ENCODE measurements around the gene NDUFV1. TPM values are rescaled to one million over a fixed set of nuclear protein-coding genes. Genes with fewer than 3 reads are reported as not detected.

Gene NDUFV1
- total and polyA plus RNA-seq, 9 of the 15 experiments (the other 6 are each of a cell fraction or from before 2014, with no cell fraction given), result 10.8 to 423 (median 209) TPM

DNA sequence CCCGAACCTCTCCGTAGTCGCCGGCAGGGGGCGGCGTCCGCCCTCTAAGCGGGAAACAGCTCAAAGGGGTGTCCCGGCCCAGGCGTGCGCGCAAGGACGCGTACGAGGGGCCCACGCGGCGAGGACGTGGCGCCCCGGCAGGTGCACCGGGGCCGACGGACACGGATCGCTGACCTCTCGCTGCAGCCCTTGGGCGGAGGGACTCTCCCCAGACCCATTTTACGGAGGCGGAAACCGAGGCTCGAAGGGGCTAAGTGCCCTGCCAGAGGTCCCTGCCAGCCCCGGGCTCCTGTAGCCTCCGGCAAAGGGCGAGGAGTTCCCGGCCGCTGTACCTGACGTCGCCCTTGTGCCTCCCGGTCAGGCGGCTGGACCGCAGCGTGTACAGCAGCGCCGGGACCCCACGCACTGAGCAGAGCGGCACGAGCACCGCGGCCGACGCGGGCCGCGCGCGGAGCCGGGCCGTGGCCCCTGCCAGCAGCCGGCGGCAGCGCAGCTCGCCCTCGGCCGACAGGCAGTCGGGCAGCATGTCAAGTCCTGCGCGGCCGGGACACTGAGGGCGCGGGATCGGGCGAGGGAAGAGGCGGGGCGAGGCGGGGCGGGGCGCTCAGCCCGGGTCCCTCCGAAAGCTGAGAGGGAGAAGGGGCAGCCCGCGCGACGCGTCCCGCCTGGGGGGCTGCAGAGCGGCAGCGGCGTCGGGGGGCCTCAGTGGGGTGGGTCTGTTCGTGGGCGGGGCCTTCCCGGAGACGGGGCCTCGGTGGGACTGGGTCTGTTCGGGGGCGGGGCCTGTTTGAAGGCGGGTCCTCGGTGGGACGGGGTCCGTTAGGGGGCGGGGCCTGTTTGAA lies 22.9 kb downstream of the NDUFV1 start, which contains the start of gene NUDT8 (continued):
- TF ChIP-seq, protein P1, sequence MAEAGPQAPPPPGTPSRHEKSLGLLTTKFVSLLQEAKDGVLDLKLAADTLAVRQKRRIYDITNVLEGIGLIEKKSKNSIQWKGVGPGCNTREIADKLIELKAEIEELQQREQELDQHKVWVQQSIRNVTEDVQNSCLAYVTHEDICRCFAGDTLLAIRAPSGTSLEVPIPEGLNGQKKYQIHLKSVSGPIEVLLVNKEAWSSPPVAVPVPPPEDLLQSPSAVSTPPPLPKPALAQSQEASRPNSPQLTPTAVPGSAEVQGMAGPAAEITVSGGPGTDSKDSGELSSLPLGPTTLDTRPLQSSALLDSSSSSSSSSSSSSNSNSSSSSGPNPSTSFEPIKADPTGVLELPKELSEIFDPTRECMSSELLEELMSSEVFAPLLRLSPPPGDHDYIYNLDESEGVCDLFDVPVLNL (CRISPR knock-in tag; IDR thresholded peaks at IDR 0.05; ENCODE audit: low read depth), result peak; percentile 88
- TF ChIP-seq RCOR1 (IDR thresholded peaks at IDR 0.05; ENCODE audit: borderline replicate concordance in 1 of 2, low read depth in 2 of 2, low read length in 2 of 2) (0 out of 4 replicates have a peak, but pooled peaks have one; percentile 21 to 44), SMAD3 (CRISPR knock-in tag; conservative IDR thresholded peaks at IDR 0.05) (0 out of 2 replicates have a peak, but pooled peaks have one; percentile 19), LCOR (CRISPR knock-in tag; IDR thresholded peaks at IDR 0.05) (peak; percentile 83), EP400 (IDR thresholded peaks at IDR 0.05) (peak; percentile 83; the same call in 1 of the 2 replicates), MEIS2 (IDR thresholded peaks at IDR 0.05; ENCODE audit: partially characterized antibody) (peak; percentile 12), ATF7 (IDR thresholded peaks at IDR 0.05) (peak; percentile 48; the same call in 1 of the 2 replicates), TAF15 (IDR thresholded peaks at IDR 0.05; ENCODE audit: low read depth, low read length) (no peak), BDP1 (IDR thresholded peaks at IDR 0.05; ENCODE audit: insufficient read depth, insufficient read length) (no peak), MYC (IDR thresholded peaks at IDR 0.05; ENCODE audit: low read depth, low read length) (peak; percentile 77), MYC (CRISPR knock-in tag; IDR thresholded peaks at IDR 0.05; ENCODE audit: borderline replicate concordance, low read depth) (peak; percentile 72; the same call in 1 of the 2 replicates), FOXA3 (CRISPR knock-in tag; conservative IDR thresholded peaks at IDR 0.05 in 1 of 2, IDR thresholded peaks at IDR 0.05 in 1 of 2) (peak in 1 of 2 experiments; percentile 78; a peak in 1 of 4 replicates), KDM1A (IDR thresholded peaks at IDR 0.05) (peak; percentile 54 to 80; a peak in 3 of 4 replicates), HNRNPL (IDR thresholded peaks at IDR 0.05; ENCODE audit: low read depth, low read length) (peak; percentile 54; the same call in 1 of the 2 replicates), ZNF717 (CRISPR knock-in tag; IDR thresholded peaks at IDR 0.05) (0 out of 2 replicates have a peak, but pooled peaks have one; percentile 25), CHD4 (IDR thresholded peaks at IDR 0.05; ENCODE audit: insufficient read depth, insufficient replicate concordance, low read depth, low read length, poor library complexity, severe bottlenecking) (peak; percentile 91)
- TF ChIP-seq, protein P2, sequence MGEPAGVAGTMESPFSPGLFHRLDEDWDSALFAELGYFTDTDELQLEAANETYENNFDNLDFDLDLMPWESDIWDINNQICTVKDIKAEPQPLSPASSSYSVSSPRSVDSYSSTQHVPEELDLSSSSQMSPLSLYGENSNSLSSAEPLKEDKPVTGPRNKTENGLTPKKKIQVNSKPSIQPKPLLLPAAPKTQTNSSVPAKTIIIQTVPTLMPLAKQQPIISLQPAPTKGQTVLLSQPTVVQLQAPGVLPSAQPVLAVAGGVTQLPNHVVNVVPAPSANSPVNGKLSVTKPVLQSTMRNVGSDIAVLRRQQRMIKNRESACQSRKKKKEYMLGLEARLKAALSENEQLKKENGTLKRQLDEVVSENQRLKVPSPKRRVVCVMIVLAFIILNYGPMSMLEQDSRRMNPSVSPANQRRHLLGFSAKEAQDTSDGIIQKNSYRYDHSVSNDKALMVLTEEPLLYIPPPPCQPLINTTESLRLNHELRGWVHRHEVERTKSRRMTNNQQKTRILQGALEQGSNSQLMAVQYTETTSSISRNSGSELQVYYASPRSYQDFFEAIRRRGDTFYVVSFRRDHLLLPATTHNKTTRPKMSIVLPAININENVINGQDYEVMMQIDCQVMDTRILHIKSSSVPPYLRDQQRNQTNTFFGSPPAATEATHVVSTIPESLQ (CRISPR knock-in tag; IDR thresholded peaks at IDR 0.05), result peak; percentile 90; the same call in 1 of the 2 replicates
- TF ChIP-seq, protein P3, sequence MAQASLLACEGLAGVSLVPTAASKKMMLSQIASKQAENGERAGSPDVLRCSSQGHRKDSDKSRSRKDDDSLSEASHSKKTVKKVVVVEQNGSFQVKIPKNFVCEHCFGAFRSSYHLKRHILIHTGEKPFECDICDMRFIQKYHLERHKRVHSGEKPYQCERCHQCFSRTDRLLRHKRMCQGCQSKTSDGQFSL (CRISPR knock-in tag; IDR thresholded peaks at IDR 0.05), result peak; percentile 48; the same call in 1 of the 2 replicates
- TF ChIP-seq, protein P3 (tag; IDR thresholded peaks at IDR 0.05), result no peak
- TF ChIP-seq, protein P4, sequence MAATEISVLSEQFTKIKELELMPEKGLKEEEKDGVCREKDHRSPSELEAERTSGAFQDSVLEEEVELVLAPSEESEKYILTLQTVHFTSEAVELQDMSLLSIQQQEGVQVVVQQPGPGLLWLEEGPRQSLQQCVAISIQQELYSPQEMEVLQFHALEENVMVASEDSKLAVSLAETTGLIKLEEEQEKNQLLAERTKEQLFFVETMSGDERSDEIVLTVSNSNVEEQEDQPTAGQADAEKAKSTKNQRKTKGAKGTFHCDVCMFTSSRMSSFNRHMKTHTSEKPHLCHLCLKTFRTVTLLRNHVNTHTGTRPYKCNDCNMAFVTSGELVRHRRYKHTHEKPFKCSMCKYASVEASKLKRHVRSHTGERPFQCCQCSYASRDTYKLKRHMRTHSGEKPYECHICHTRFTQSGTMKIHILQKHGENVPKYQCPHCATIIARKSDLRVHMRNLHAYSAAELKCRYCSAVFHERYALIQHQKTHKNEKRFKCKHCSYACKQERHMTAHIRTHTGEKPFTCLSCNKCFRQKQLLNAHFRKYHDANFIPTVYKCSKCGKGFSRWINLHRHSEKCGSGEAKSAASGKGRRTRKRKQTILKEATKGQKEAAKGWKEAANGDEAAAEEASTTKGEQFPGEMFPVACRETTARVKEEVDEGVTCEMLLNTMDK (IDR thresholded peaks at IDR 0.05; ENCODE audit: borderline replicate concordance, insufficient read depth, low read depth, low read length, poor library complexity, severe bottlenecking), result peak; percentile 70
